Activated T-cell treated with anti-CD3 and anti-CD28 coated beads, Interleukin-2, amount 50 U/mL, for 4 hours (primary cell): ENCODE measurements around the gene TRAP1. TPM values are rescaled to one million over a fixed set of nuclear protein-coding genes. Genes with fewer than 3 reads are reported as not detected.
"Not testable (repeated sequence)": the region's sequence is repeated elsewhere in the genome, so short reads cannot be mapped to it uniquely, and the experiment has no call there.

ENCODE experiments used
- ATAC-seq, 2 donors: fragments of 200-7000 bp; cut with Tn5 transposase; one replicate each; pipeline ENCODE4 v1.10.0; 2021
- DNase-seq: peaks from one replicate; pipeline ENCODE4 v3.0.0-alpha.2; 2020
- H3K27me3 Mint-ChIP-seq: one replicate; pipeline ENCODE4 v1.8.0; 2021; ENCODE audit warnings: low read depth, mixed read lengths
- H3K36me3 Mint-ChIP-seq: one replicate; pipeline ENCODE4 v1.8.0; 2022; ENCODE audit warnings: mixed read lengths; ENCODE audit not compliant: insufficient read depth
- H3K4me1 Mint-ChIP-seq: one replicate; pipeline ENCODE4 v1.8.0; 2021; ENCODE audit warnings: low read depth, mixed read lengths
- H3K4me3 Mint-ChIP-seq: one replicate; pipeline ENCODE4 v1.8.0; 2021; ENCODE audit warnings: mild to moderate bottlenecking, moderate library complexity, mixed read lengths
- H3K9me3 Mint-ChIP-seq: one replicate; pipeline ENCODE4 v1.8.0; 2021; ENCODE audit warnings: mixed read lengths
- total RNA-seq, 3 donors: library from RNA; stranded (reverse); gene quantifications; one replicate each; pipeline ENCODE4 v1.2.1, GENCODE V29; 2021

TRAP1 gene
- total RNA-seq, 3 donors from 2014 or later: 429 to 526 (median 435) TPM

DNA sequence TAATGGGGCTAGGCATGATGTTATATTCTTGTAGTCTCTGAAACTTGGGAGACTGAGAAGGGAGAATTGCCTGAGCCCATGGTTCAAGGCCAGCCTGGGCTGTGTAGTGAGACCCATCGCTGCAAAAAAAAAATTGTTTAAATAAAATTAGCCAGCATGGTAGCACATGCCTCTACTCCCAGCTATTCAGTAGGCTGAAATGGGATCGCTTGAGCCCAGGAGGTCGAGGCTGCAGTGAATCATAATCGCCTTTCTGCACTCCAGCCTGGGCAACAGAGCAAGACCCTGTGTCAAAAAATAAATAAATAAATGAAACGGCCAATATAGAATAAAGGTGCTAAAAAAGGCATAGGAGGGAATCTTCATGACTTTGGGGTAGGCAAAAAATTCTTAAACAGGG, 92.0 kb downstream of the TRAP1 start:
- no peak for DNase-seq
- Mint-ChIP-seq H3K4me1 (peaks cover 32% of the 10 kb centered on the region), H3K4me3 (no peak overlapping the region), H3K36me3 (peaks cover 2% of the 10 kb centered on the region), H3K9me3 (no peaks in the 10 kb centered on the region), H3K27me3 (no peaks in the 10 kb centered on the region)
- no peak for ATAC-seq

DNA sequence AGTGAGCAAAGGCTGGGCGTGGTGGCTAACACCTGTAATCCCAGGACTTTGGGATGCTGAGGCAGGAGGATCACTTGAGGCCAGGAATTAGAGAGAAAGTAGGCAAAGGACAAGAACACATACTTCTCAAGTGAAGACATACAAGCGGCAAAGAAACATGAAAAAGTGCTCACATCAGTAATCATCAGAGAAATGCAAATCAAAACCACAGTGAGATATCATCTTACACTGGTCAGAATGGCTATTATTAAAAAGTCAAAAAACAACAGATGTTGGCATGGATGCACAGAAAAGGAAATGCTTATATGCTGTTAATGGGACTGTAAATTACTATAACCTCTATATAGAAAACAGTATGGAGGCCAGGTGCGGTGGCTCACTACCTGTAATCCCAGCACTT, 93.7 kb downstream of the TRAP1 start:
- no peak overlapping the region for H3K4me3 Mint-ChIP-seq
- no peaks in the 10 kb centered on the region for H3K9me3 Mint-ChIP-seq
- no peaks in the 10 kb centered on the region for H3K27me3 Mint-ChIP-seq
- H3K36me3 Mint-ChIP-seq: peaks cover 2% of the 10 kb centered on the region
- no peak for ATAC-seq
- H3K4me1 Mint-ChIP-seq: peaks cover 29% of the 10 kb centered on the region
- no peak for DNase-seq

DNA sequence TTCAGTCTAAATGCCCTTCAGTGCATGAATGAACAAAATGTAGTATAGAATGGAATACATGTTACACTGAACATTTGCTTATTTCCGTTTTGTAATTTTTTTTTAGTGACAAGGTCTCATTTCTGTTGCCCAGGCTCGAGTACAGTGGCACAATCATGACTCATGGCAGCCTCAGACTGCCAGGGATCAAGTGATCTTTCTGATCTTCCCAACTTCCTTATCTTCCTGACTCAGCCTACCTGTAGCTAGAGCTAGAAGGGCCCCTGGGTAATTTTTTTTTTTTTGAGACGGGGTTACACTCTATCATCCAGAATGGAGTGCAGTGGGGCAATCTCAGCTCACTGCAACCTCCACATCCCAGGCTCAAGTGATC, 98.6 kb downstream of the TRAP1 start:
- ATAC-seq: no peak
- DNase-seq: no peak
- Mint-ChIP-seq H3K9me3 (no peaks in the 10 kb centered on the region), H3K4me3 (no peak overlapping the region), H3K27me3 (no peaks in the 10 kb centered on the region), H3K36me3 (peaks cover 12% of the 10 kb centered on the region), H3K4me1 (peaks cover 28% of the 10 kb centered on the region)

DNA sequence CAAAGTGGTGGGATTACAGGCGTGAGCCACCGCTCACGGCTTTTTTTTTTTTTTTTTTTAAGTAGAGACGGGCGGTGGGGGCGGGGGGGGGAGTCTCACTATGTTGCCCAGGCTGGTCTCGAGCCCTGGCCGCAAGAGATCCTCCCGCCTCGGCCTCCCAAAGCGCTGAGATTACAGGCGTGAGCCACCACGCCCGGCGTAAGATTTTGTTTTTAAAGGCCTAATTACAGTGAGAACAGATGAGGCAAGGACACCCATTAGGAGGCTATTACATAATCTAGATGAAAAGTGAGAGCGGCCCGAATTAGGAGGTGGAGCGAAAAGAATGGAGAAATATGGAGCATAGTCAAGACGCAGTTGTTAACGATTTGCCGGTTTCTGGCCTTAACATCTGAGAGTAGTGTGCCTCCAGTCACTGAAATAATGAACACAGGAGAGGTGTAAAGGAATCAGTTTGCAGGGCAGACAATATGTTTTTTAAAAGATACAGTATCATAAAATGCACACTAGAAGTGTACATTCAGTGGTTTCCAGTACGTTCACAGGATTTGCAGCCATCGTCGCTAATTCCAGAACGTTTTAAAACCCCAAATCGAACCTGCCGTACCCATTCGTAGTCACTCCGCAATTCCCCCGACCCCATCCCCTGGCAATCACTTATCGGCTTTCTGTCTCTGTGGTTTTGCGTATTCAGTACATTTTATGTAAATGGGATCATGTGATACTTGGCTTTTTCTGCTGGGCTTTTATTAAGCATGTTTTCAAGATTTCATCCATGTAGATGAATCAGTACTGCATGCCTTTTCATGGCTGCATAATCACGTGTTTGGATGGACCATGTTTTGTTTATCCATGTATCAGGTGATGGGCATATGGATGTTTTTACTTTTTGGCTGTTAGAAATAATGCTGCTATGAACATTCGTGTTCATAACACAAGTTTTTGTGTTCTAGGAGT, 104.5 kb downstream of the TRAP1 start:
- ATAC-seq: no peak
- H3K9me3 Mint-ChIP-seq: no peaks in the 10 kb centered on the region
- peaks cover 12% of the 10 kb centered on the region for H3K36me3 Mint-ChIP-seq
- H3K4me3 Mint-ChIP-seq: peak overlapping the region; percentile 98
- peaks cover 47% of the 10 kb centered on the region for H3K4me1 Mint-ChIP-seq
- H3K27me3 Mint-ChIP-seq: no peaks in the 10 kb centered on the region
- no peak for DNase-seq

DNA sequence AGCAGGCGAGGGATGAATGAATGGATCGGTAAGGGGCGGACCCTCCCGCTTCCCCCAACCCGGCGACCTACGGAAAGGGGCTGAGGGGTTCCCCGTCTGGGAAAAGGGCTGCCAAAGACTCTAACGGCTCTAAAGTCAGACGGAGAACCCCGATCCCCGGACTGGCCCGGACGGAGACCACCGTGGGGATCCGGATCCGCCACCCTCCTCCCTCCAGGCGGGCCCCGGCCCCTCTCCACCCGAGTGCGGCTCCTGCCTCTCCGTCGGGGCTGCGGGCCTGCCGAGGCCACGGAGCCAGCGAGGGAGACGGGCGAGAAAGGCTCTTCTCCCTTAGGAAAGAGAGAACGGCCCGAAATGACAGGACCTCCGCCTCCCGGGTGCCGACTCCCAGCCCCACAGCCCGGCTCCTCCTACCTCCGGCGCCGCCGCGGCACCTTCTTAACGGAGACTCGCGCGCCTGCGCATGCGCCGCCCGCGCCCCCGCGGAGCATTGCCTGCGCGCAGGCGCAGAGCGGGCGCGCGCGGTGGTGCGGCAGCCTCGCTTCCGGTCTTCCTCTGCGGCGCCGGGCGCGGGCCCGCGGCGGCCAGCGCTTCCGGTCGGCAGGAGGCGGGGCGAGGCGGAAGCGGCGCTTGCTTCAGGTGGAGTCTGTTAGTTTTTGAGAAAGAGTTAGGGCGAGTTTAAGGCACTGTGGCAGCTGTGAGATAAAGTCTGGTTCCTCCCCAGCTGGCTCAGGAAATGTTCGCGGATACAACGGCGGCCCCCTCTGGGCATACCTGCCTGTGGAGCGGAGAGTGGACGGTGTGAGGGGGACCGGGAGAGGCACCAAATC, 106.0 kb downstream of the TRAP1 start, which contains the start of gene SLX4:
Gene SLX4, minus strand, starts transcription at position 461 of the 830 bp plus-strand sequence. CDS start 2,642 bp downstream, outside the sequence.
- H3K4me1 Mint-ChIP-seq: peaks cover 42% of the 10 kb centered on the region
- ATAC-seq: peak; percentile 91 to 92
- H3K27me3 Mint-ChIP-seq: no peaks in the 10 kb centered on the region
- H3K36me3 Mint-ChIP-seq: peaks cover 11% of the 10 kb centered on the region
- peak; percentile 86 for DNase-seq
- no peaks in the 10 kb centered on the region for H3K9me3 Mint-ChIP-seq
- H3K4me3 Mint-ChIP-seq: peak within 1 kb of the TSS; percentile 98

DNA sequence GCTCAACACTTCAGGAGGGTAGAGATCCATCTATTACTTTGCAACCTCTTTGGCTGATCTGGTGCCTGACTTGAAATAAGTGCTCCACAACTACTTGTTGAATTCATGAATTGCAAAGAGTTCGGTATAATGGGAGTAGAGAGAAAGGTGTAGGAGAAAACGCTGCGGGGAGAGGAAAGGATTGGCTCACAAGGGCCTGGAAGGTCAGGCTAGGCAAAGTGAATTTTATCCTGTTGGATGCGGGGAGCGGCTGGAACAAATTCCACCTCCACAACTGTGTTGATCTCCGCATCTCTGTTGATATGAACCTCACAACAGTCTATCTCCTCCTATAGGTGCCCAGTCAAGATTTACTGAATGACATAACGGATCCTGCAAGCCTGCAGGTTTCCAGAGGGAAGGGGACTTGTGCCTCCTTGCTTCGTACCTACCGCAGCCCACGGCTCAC, 106.6 kb downstream of the TRAP1 start:
- Mint-ChIP-seq H3K36me3 (peaks cover 15% of the 10 kb centered on the region), H3K9me3 (no peaks in the 10 kb centered on the region), H3K4me1 (peaks cover 40% of the 10 kb centered on the region), H3K4me3 (peak overlapping the region; percentile 98), H3K27me3 (no peaks in the 10 kb centered on the region)
- no peak for ATAC-seq
- no peak for DNase-seq

DNA sequence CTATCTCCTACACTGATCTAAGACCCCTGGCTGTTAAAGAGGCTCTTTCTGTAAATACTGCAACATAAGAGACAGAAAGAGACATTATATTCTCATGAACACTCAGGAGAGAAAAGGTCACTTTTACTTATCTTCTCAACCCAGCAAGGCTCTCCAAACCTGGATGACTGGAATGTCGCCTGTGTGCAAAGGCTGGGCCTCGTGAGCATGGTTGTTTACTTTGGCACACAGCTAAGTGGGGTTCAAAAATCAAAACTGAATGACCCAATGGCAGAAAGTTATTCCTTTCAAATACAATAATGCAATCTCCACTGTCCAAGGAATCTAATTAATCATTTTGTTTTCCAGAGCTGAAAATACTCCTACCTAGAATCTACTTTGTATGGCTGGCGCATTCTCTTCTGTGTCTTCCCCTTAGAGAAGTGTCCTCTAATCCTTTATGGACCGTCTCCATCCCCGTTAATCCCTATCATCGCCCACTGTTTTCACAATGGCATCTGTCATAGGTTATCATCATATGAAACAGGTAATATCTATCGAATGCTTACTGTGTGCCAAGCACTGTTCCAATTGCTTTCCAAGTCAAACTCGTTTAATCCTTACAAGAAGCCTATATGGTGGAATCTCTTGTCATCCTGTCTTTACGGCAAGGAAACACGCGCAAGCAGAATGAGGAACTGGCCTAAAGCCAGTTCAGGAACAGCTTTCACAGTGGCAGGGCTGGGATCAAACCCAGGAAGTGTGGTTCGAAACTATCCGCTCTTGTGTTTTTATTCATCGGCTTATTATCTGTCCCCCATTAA, 107.2 kb downstream of the TRAP1 start:
- Mint-ChIP-seq H3K36me3 (peaks cover 15% of the 10 kb centered on the region), H3K9me3 (no peaks in the 10 kb centered on the region), H3K27me3 (no peaks in the 10 kb centered on the region), H3K4me1 (peaks cover 35% of the 10 kb centered on the region), H3K4me3 (peak overlapping the region; percentile 98)
- DNase-seq (no peak), ATAC-seq (no peak)

DNA sequence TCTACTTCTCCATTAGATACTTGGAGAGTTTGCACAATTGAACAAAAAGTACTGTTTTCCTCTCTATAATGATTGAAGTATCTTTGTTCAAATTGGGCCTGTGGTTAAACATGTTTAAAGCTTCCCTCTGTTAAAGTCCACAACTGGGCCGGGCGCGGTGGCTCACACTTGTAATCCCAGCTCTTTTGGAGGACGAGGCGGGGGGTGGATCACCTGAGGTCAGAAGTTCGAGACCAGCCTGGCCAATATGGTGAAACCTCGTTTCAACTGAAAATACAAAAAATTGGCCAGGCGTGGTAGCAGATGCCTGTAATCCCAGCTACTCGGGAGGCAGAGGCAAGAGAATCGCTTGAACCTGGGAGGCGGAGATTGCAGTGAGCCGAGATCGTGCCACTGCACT, 108.3 kb downstream of the TRAP1 start:
- H3K4me1 Mint-ChIP-seq: peaks cover 28% of the 10 kb centered on the region
- not testable (repeated sequence) for H3K4me3 Mint-ChIP-seq, H3K27me3 Mint-ChIP-seq, ATAC-seq, H3K9me3 Mint-ChIP-seq, DNase-seq
- peaks cover 12% of the 10 kb centered on the region for H3K36me3 Mint-ChIP-seq

DNA sequence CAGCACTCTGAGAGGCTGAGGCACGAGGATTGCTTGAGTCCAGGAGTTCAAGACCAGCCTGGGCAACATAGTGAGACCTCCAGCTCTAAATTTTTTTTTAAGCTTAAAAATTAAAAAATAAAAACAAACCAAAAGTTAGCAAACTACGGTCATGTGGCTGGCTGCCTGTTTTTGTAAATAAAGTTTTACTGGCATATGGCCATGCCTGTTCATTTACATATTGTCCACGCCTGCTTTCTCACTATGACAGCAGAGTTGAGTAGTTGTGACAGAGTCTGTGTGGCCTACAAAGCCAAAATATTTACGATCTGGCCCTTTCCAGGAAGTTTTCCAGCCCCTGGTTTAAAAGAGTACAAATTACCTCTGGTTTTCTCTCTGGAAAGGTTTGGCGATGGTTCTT, 109.3 kb downstream of the TRAP1 start:
- Mint-ChIP-seq H3K4me1 (peaks cover 22% of the 10 kb centered on the region), H3K36me3 (peaks cover 13% of the 10 kb centered on the region), H3K27me3 (no peaks in the 10 kb centered on the region), H3K9me3 (no peaks in the 10 kb centered on the region), H3K4me3 (no peak overlapping the region)
- DNase-seq (no peak), ATAC-seq (no peak)

Other genes with a start within 250 kb of the TRAP1 start
- gene C16orf90, start 222.0 kb downstream of the TRAP1 start, total RNA-seq: not detected
- gene CLUAP1, start 216.5 kb downstream of the TRAP1 start, total RNA-seq: 10 to 100 TPM; 12.0 to 15.0 (median 14.8) TPM
- 1 to 10 TPM; 7.8 to 8.3 (median 7.9) TPM for gene NLRC3, start 140.1 kb downstream of the TRAP1 start, total RNA-seq
- 1 to 10 TPM; 7.6 to 9.1 (median 8.6) TPM for gene SLX4, start 105.9 kb downstream of the TRAP1 start, total RNA-seq
- gene DNASE1, start 62.8 kb downstream of the TRAP1 start, total RNA-seq: 1 to 10 TPM; 3.7 to 4.2 (median 3.9) TPM
- 10 to 100 TPM; 44.7 to 47.2 (median 45.3) TPM for gene CREBBP, start 163.2 kb upstream of the TRAP1 start, total RNA-seq